OCI-LY3 (cell line): ENCODE results near the gene PPP2R2D.

Experiments
- EZH2phosphoT487 ChIP-seq: fragments of 200-600 bp; shearing (Covaris generic); IDR thresholded peaks from 2 replicates; pipeline ENCODE4 v1.6.1; 2018; ENCODE audit warnings: antibody characterized with exemption, mixed run types, low read depth
- TF ChIP-seq, protein P1 (sequence below): fragments of 200-600, 300-600 bp; sonication (generic); IDR thresholded peaks from 2 replicates; pipeline ENCODE4 v1.5.1; 2014; ENCODE audit warnings: antibody characterized with exemption, low read length, low read depth

DNA sequence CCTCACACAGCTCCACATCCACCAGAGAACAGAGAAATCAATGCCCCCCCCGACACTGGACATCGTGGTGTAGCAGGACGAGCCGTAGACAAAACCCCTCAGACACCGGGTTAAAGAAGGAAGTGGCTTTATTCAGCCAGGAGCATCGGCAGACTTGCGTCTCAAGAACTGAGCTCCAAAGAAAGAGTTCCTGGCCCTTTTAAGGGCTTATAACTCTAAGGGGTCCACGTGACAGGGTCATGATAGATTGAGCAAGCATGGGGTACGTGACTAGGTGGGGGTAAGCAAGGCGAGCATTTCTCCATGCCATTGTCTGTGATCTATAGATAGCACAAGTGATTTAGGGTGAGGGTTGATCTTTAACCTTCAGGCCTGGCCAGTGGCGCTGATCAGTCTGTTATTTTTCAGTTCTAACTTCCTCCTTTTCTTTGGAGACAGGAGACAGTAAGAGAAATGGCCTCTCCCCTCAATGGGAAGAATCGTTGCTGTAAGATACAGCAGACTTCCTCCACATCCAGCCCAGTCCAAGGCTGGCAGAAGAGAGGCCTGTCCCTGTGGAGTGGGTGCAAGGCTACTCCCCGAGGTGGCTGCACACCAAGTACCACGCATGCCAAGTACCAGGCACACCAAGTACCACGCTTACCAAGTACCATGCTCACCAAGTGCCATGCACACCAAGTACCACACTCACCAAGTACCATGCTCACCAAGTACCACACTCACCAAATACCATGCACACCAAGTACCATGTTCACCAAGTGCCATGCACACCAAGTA is 19.5 kb upstream of the PPP2R2D start:
- TF ChIP-seq, protein P1, sequence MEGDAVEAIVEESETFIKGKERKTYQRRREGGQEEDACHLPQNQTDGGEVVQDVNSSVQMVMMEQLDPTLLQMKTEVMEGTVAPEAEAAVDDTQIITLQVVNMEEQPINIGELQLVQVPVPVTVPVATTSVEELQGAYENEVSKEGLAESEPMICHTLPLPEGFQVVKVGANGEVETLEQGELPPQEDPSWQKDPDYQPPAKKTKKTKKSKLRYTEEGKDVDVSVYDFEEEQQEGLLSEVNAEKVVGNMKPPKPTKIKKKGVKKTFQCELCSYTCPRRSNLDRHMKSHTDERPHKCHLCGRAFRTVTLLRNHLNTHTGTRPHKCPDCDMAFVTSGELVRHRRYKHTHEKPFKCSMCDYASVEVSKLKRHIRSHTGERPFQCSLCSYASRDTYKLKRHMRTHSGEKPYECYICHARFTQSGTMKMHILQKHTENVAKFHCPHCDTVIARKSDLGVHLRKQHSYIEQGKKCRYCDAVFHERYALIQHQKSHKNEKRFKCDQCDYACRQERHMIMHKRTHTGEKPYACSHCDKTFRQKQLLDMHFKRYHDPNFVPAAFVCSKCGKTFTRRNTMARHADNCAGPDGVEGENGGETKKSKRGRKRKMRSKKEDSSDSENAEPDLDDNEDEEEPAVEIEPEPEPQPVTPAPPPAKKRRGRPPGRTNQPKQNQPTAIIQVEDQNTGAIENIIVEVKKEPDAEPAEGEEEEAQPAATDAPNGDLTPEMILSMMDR = no peak
- no peak for TF ChIP-seq EZH2phosphoT487
